GM21786 (cell line): ENCODE measurements around the gene ARHGAP26.

ENCODE experiments used
- ATAC-seq: cut with Tn5 transposase; IDR thresholded peaks from one replicate; pipeline ENCODE4 v1.9.1; 2021; ENCODE audit not compliant: unreplicated experiment

Gene ARHGAP26

DNA sequence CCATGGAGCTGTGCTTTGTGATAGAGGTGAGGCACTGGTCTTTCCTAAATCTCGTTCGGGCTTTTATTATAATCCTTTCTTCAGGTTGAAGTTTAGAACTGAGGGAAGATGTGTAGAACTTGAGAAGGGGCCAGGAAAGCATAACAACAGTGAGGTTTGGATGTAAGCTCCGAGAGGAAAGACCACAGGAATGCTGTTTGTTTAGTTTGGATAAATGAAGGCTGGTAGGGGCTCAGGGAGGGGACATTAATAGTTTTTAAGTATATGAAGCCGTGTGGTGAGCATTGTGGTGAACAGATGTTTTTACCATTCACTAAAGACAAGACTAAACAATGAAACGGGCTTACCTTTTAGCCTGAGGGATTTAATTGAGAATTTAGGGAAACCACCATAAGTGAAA, 130.8 kb downstream of the ARHGAP26 start:
- ATAC-seq = no peak

GRCh38 chr5:142901476-142902185, 131.5 kb downstream of the ARHGAP26 start:
- no peak for ATAC-seq

DNA sequence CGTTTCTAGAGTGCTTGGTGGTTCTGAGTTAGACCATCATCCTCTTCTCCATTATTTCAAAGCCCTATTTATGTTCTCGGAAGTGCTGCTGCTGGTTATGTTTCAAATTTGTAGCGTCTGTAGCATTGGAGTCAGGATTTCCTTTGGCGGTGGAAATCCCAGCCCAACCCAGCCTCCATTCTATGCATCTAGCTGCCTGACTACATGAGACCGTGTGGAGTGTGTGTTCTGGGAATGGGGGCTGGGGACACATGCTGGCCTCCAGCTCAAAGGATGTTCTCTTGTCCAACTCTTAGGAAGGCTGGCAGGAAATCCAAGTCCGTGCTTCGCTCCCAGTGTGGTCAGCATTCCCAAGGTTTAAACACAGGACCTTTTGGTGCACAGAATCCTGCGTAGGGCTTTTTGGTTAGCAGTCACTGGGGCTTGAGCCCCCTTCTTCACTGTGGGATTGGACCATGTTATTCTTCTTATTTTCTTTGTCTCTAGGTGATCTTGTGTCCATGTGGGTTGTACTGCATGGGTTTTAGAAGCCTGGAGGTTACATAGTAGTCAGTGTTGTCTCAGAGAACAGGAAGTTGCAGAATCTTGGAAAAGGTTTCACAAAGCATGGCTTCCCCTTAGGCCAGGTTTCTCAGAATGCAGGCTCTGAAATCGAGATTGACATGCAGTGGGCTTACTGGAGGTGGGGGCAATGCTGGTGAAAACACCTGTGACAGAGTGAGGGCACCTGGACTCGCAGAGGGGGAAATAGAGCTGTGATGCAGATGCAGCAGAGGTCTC, 132.2 kb downstream of the ARHGAP26 start:
- no peak for ATAC-seq

GRCh38 chr5:142904416-142904815, 134.2 kb downstream of the ARHGAP26 start:
- no peak for ATAC-seq

DNA sequence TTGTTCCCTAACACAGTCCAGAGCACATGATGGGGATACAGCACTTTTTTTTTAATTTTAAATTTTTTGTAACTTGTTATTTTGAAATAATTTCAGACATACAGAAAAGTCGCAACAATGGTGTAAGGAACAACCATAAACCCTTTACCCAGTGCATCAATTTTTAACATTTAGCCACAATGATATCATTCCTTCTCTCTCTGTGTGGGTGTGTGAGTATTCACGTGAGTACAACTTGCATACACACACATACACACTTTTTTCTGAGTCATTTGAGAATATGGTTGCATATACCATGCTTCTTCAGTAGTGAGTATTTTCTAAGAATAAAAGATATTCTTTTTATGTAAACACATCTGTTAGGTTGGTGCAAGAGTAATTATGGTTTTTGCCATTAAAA, 135.2 kb downstream of the ARHGAP26 start:
- ATAC-seq = no peak

DNA sequence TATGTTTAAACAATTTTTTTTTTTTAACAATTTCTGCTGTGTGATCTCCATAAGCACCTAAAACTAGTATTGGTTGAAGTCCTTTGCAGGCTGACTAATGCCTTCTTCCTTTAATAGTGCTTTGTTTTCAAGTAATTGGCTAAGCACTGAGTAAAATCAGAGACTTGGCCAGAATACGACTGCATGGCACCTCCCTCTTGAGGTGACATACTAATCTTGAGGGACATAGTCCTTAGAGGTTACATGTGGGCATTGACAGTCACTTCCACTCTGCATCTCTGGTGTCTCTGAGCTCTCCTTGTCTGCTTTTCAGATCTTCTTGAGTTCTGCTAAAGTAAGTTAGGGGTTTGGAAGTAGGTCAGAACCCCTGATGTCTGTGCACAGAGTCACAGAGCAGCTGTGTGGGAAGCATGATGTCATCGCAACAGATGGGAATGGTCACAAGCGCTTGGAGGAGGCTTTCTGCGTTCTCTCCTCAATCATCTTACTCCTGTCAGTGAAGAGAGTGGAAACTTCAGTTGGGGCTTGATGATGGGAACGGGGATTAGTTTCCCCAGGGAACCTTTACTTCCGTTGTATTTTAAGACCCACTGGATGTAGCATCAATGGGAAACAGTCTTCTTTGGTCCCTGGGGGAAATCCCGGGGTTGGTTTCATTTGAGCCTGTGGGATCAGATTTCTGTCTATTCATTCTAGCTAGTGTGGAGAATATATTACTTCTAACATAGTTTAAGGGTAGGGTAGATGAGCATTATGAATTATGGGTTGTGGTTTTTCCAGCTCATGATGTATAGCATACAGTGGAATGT, 136.9 kb downstream of the ARHGAP26 start:
- no peak for ATAC-seq

DNA sequence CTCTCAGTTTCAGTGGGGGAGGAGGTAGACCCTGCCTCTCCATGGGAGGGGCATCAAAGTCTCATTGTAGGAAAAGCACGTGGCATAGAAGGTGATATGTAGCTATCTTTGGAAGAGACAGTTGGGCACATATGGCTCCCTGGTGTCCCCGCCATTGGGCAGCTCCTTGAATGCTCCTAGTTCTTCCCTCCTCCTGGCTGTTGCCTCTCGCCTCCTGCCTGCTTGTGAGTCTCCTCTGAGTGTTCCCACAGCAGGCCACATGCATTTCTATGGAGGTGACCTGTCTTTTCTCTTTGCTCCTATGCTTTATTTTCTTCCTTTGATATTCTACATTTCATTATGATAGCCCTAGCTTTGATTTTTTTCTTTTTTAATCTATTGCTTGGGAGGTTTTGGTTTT, 138.5 kb downstream of the ARHGAP26 start:
- no peak for ATAC-seq

DNA sequence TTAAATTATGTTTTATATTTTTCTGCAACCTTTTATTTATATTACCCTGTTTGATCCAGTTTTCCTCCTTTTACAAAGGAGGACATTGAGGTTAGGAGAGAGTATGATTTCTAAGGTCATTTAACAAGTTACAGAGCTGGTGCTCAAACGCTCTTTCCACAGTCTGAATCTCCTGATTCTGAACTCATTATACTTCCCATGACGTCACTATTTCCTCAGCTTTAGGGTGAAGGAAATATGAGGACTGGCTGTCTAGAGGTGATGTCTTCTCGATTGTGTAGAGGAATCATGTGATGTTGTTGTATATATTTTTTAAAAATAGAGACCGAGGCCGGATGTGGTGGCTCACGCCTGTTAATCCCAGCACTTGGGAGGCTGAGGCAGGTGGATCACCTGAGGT, 140.0 kb downstream of the ARHGAP26 start:
- no peak for ATAC-seq

- ATAC-seq = no peak
These were observed 141.0 kb downstream of the ARHGAP26 start for GRCh38 chr5:142911170-142911569.

DNA sequence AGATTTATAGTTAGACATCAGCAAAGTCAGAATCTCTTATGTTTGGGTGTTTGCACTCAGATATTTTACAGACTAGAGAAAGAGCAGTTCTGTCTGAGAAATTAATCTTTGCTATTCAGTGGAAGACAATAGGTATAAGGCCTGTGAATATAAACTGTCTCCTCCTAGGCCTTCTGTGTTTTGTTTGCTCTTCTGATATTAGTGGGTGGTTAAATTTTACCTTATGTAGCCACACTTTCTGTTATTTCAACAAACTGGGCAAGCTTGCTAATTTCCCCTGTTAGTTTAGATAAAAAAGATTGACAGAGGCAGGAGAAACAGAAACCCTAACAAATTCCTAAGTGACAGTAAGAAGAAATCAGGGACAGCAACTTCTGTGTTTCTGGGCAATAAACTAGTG, 141.6 kb downstream of the ARHGAP26 start:
- no peak for ATAC-seq

DNA sequence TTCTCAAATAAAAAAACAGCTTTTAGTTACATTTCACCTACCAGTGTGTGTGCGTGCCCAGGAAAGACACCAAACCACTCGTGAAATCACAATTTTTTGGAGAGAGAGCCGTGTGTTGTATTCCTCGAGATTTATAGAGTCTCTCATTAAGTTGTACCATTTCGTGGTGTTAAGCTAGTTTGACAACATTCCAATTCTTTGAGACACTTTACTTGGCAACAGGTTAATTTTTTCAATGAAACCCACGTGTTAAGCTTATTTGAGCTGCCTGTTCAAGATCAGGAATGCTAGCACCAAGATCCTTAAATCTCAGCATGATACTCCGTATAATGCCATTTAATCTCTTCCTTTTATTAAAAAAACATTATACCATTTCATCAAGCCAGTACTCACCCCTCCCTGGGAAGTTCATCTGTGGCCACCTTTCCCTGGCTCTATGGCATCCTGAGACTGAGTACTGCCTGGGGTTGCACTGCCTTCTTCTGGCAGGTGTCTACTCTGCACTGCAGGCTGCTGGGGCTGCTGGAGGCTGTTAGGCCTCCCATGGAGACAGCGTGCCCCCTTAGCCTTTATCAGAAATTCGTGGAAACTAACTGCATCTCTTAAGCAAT, 143.7 kb downstream of the ARHGAP26 start:
- no peak for ATAC-seq

GRCh38 chr5:142915038-142915437, 144.9 kb downstream of the ARHGAP26 start:
- ATAC-seq = no peak

- ATAC-seq = peak; percentile 85
These were observed 145.7 kb downstream of the ARHGAP26 start for GRCh38 chr5:142915813-142916424.

- ATAC-seq = no peak
These were observed 148.9 kb downstream of the ARHGAP26 start for GRCh38 chr5:142918959-142919635.

DNA sequence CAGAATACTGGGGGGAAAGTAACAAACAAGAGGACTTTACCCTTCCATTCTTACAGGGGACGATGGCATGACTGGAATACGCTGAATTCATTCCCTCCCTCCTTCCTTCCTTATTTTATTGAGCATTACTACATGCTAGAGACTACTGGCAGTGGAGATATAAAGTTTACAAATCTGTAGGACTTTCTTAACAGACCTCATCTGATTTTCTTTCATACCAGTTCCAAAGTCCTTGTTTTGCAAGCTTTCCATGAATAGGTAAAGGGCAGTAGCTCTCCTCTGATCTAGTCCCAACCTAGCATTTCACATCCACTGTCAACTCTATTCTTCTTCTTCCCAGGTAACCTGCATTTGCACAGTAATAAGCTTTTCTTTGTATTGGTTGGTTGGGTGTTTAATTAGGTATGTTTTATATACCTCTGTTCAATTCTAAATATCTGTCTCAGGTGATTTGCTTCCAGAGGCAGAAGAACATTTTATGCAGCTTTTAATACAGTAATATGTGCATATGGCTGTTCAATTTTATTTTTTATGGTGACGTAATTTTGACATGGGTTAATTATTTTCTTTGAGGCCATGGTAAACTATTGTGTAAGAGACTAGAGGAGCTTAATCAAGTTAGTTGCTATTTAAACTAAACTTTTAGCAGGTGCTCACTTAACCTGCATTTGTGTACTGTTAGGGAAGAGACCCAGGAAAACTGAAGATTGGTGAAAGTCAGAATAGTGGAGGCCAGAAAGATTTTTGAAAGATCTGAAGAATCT, 150.9 kb downstream of the ARHGAP26 start:
- no peak for ATAC-seq

DNA sequence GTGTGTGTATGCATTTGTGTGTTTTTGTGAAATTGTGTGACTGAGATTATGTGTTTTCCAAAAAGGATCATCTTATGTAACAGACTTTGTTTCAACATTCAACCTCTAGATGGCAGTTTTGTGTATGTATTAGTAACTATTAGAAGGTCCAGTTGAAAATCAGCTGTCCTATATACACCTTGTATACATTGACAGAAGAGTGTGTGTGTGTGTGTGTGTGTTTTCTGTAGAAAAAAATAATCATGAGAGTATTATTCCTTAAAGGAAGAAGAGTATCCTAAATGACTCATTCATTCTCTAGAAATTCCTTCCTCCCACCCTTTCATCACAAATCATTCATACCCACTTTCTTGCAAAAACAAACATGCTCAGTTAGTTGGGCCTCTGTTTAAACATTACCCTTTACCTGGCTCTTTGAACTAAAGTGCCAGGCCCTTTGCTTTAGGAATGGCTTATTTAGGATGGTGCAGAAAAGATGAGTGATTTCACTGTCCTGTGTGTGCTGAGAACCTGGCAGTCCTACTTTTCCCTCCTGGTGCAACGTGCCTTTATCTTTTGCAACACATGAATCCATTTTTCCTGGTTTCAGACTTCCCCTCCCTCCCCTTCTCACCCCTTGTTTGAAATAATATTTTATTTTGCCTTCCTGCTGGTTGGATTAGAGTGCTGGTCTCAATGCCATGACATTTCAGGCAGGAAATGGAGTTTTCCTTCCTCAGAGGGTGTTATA, 152.2 kb downstream of the ARHGAP26 start:
- ATAC-seq = peak; percentile 87

- ATAC-seq = no peak
These were observed 154.1 kb downstream of the ARHGAP26 start for GRCh38 chr5:142924135-142924883.

DNA sequence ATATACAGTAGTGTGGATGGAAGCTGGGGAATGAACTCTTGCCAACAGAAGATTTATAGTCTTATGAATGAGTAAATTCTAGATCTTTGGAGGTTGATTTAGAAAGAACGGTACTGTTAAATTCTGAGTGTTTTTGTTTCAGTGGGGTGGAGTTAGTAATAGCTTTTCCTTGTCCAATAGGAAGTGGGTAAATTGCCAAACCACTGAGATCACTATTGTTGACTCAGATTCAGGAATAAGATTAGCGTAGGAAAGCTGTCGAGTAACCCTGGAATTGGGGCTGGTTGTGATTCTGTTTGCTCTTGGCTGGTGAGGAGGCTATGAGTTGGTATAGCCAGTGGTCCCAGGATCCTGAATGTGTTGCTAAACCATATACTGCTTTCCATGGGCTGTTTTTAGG, 155.6 kb downstream of the ARHGAP26 start:
- no peak for ATAC-seq
